Measurements from ENCODE around the gene SGCD. TPM values are rescaled to one million over a fixed set of nuclear protein-coding genes. Genes with fewer than 3 reads are reported as not detected.

SGCD gene
- total and polyA plus RNA-seq, 9 of the 15 experiments (the other 6 are each of a cell fraction or from before 2014, with no cell fraction given) = not detected

DNA sequence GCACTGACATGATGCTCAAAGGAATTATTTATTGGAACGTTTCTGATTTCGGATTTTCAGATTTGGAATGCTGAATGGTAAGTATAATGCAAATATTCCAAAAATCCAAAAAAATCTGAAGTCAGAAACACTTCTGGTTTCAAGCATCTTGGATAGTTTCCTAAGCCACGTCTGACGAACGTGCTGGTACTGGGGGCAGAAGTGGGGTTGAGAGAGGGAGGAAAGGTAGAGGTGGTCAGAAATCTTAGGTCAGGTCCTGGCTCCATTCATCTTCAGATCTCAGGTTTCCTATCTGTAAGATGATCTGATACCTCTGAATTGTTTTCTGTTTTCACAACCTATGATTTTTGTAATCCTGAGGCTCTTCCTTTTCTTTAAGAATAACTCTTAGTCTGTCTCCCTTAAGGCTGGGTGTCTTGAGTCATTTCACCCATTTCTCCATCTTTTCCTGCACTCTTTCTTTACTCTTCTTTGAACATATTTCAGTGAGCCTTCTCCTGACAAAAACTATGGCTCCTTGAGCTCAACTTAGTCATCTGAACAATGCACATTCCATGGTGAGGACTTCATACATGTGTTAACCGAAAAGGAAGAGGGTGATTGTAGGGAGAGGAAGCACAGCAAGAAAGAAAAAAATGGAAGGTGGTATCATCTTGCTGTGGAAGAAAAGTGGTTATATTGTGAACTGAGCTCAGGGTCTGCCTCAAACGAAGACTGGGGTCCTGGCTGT, 3.3 kb downstream of the SGCD start:
- WGBS (ENCODE audit: insufficient coverage, low coverage, missing lambda C conversion rate) = 1% methylated on average over 7 of the region's 7 CpGs
- Histone ChIP-seq H3K4me3 (no peak overlapping the region), H3K27ac (ENCODE audit: extremely low read depth, low read depth, low read length) (no peak overlapping the region), H3K79me2 (ENCODE audit: control insufficient read depth, insufficient read depth, low read length) (no peaks in the 10 kb centered on the region), H3K9ac (ENCODE audit: insufficient read depth in 1 of 2, low read depth in 2 of 2, low read length in 2 of 2) (no peak overlapping the region), H3K4me2 (ENCODE audit: insufficient read depth, low read length) (no peak overlapping the region), H4K20me1 (replicated peaks; ENCODE audit: control insufficient read depth, insufficient read depth, low read length) (no peaks in the 10 kb centered on the region), H3K27me3 (ENCODE audit: control insufficient read depth in 2 of 2, insufficient read depth in 2 of 2, low read length in 2 of 2) (no peaks in the 10 kb centered on the region), H3K9me1 (ENCODE audit: control insufficient read depth, insufficient read depth, low read length) (no peaks in the 10 kb centered on the region), H3K4me1 (replicated peaks in 1 of 2; ENCODE audit: control insufficient read depth in 2 of 2, insufficient read depth in 2 of 2, low read length in 2 of 2) (no peaks in the 10 kb centered on the region), H3K9me3 (replicated peaks; ENCODE audit: control insufficient read depth, insufficient read depth, low read depth, low read length) (peaks cover 1% of the 10 kb centered on the region; the same call in 1 of the 2 replicates), H3K36me3 (ENCODE audit: control insufficient read depth, insufficient read depth, low read length) (no peaks in the 10 kb centered on the region), H2AFZ (ENCODE audit: low read depth, low read length) (no peak overlapping the region)
- in situ Hi-C loops (cut with MboI) (no loop called here), intact Hi-C loops (cut with micrococcal nuclease) (no loop called here)
- BruUV-seq (replicated peaks) = no TSS peak
- TF ChIP-seq MECOM (CRISPR knock-in tag; IDR thresholded peaks at IDR 0.05) (no peak), POLR2AphosphoS2 (IDR thresholded peaks at IDR 0.05; ENCODE audit: low read length) (no peak), ZNF197 (CRISPR knock-in tag; IDR thresholded peaks at IDR 0.05; ENCODE audit: low read depth) (no peak)
- ChIA-PET CTCF (ENCODE audit: low intra/inter-chr PET ratio) (no interaction called here), POLR2A (no interaction called here)
- DNase-seq (ENCODE audit: extremely low read depth in 1 of 4, low spot score in 3 of 4) (no peak), FAIRE-seq (no peak), ATAC-seq (no peak)

DNA sequence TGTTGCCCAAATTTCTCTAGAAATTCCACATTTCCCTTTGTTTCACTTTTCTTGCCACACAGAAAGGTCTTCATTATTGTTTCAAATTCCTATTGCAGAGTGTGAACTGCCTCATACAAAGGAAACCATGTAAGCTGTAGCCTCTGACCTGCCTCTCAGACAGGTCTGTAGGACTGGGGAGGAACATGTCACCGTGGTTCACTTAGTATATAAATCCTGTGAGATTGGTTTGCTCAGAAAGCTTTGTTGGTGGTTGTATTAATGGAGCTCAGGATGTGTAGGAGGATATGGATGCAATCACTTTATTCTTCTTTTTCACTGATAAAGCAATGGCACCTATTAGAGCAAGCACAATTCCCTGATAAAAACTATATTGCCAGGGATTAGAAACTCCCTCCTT, 4.2 kb downstream of the SGCD start:
- H3K4me3 ChIP-seq = no peak overlapping the region
- no peak for ATAC-seq
- no peak overlapping the region for H3K27ac ChIP-seq (ENCODE audit: extremely low read depth, low read depth, low read length)
- H3K4me2 ChIP-seq (ENCODE audit: insufficient read depth, low read length) = no peak overlapping the region
- no peak for FAIRE-seq
- H3K79me2 ChIP-seq (ENCODE audit: control insufficient read depth, insufficient read depth, low read length) = no peaks in the 10 kb centered on the region
- in situ Hi-C loops (cut with MboI) = no loop called here
- POLR2A ChIA-PET = no interaction called here
- intact Hi-C loops (cut with micrococcal nuclease) = no loop called here
- no peaks in the 10 kb centered on the region for H4K20me1 ChIP-seq (replicated peaks; ENCODE audit: control insufficient read depth, insufficient read depth, low read length)
- no peaks in the 10 kb centered on the region for H3K4me1 ChIP-seq (replicated peaks in 1 of 2; ENCODE audit: control insufficient read depth in 2 of 2, insufficient read depth in 2 of 2, low read length in 2 of 2)
- no TSS peak for BruUV-seq (replicated peaks)
- H3K9ac ChIP-seq (ENCODE audit: insufficient read depth in 1 of 2, low read depth in 2 of 2, low read length in 2 of 2) = no peak overlapping the region
- no peak overlapping the region for H2AFZ ChIP-seq (ENCODE audit: low read depth, low read length)
- CTCF ChIA-PET (ENCODE audit: low intra/inter-chr PET ratio) = no interaction called here
- H3K36me3 ChIP-seq (ENCODE audit: control insufficient read depth, insufficient read depth, low read length) = no peaks in the 10 kb centered on the region
- H3K27me3 ChIP-seq (ENCODE audit: control insufficient read depth in 2 of 2, insufficient read depth in 2 of 2, low read length in 2 of 2) = no peaks in the 10 kb centered on the region
- H3K9me1 ChIP-seq (ENCODE audit: control insufficient read depth, insufficient read depth, low read length) = no peaks in the 10 kb centered on the region
- H3K9me3 ChIP-seq (replicated peaks; ENCODE audit: control insufficient read depth, insufficient read depth, low read depth, low read length) = peaks cover 1% of the 10 kb centered on the region; the same call in 1 of the 2 replicates
- WGBS (ENCODE audit: insufficient coverage, low coverage, missing lambda C conversion rate) = 0% methylated on average over 1 of the region's 1 CpG
- DNase-seq (ENCODE audit: extremely low read depth in 1 of 4, low spot score in 3 of 4) = no peak
- no peak for TF ChIP-seq ETV6 (IDR thresholded peaks at IDR 0.05; ENCODE audit: borderline replicate concordance in 1 of 2, low read depth in 2 of 2, low read length in 1 of 2)
- TF ChIP-seq ETV6 (CRISPR knock-in tag; IDR thresholded peaks at IDR 0.05; ENCODE audit: borderline replicate concordance) = no peak
- no peak for TF ChIP-seq ZFP36 (IDR thresholded peaks at IDR 0.05; ENCODE audit: low read depth, low read length, partially characterized antibody)
- TF ChIP-seq ZFP1 (CRISPR knock-in tag; IDR thresholded peaks at IDR 0.05) = no peak
